Activated T-helper 9 cell treated with anti-CD3 and anti-CD28 coated beads, Interleukin-2, amount 50 U/mL, for 16 hours (primary cell): ENCODE data around the gene SERPINA5.

Source experiments
- DNase-seq: peaks from one replicate; pipeline ENCODE4 v3.0.0-alpha.2; 2020; ENCODE audit warnings: low read depth

SERPINA5 gene

GRCh38 chr14:94548999-94549985, 31.9 kb upstream of the SERPINA5 start:
- DNase-seq = peak; percentile 23

GRCh38 chr14:94550041-94550440, 31.2 kb upstream of the SERPINA5 start:
- DNase-seq = no peak

- DNase-seq = no peak
Observed at GRCh38 chr14:94555991-94556390, 25.2 kb upstream of the SERPINA5 start.

GRCh38 chr14:94557327-94557726, 23.9 kb upstream of the SERPINA5 start:
- DNase-seq = no peak

GRCh38 chr14:94558842-94559241, 22.4 kb upstream of the SERPINA5 start:
- DNase-seq = no peak

GRCh38 chr14:94559638-94560290, 21.5 kb upstream of the SERPINA5 start:
- DNase-seq = no peak

- no peak for DNase-seq
Observed at GRCh38 chr14:94560291-94560665, 20.9 kb upstream of the SERPINA5 start.

- no peak for DNase-seq
Observed at GRCh38 chr14:94560751-94561655, 20.2 kb upstream of the SERPINA5 start, which contains the start of gene SERPINA4. Gene SERPINA4, plus strand, starts transcription at chr14:94561442. Its CDS starts 2,041 bp downstream, at chr14:94563483.

GRCh38 chr14:94561656-94562010, 19.6 kb upstream of the SERPINA5 start:
- DNase-seq = no peak

- DNase-seq = no peak
Observed at GRCh38 chr14:94562022-94562421, 19.2 kb upstream of the SERPINA5 start.

GRCh38 chr14:94562941-94563883, 18.0 kb upstream of the SERPINA5 start:
- no peak for DNase-seq

- DNase-seq = no peak
Observed at GRCh38 chr14:94564381-94564780, 16.8 kb upstream of the SERPINA5 start.

GRCh38 chr14:94568186-94568585, 13.0 kb upstream of the SERPINA5 start:
- DNase-seq = no peak

GRCh38 chr14:94569381-94570001, 11.7 kb upstream of the SERPINA5 start:
- no peak for DNase-seq

- DNase-seq = no peak
Observed at GRCh38 chr14:94570002-94570400, 11.2 kb upstream of the SERPINA5 start.

- DNase-seq = no peak
Observed at GRCh38 chr14:94570440-94570839, 10.8 kb upstream of the SERPINA5 start.

GRCh38 chr14:94571395-94571794, 9.8 kb upstream of the SERPINA5 start:
- no peak for DNase-seq

- no peak for DNase-seq
Observed at GRCh38 chr14:94571950-94572349, 9.3 kb upstream of the SERPINA5 start.

GRCh38 chr14:94572637-94573303, 8.5 kb upstream of the SERPINA5 start:
- no peak for DNase-seq
